Muscle layer of duodenum (tissue), 2 donors: ENCODE data around the gene OTOP1.
"Not testable (repeated sequence)": the region's sequence is repeated elsewhere in the genome, so short reads cannot be mapped to it uniquely, and the experiment has no call there.

Experiments used
- H3K27ac ChIP-seq: one replicate; pipeline ENCODE4 v1.7.0; 2013; ENCODE audit warnings: mild to moderate bottlenecking, low read length
- H3K27me3 ChIP-seq: one replicate; pipeline ENCODE4 v1.7.0; 2013; ENCODE audit warnings: low read depth, mild to moderate bottlenecking, control low read depth, low read length
- H3K36me3 ChIP-seq, 2 donors: one replicate each; pipeline ENCODE4 v1.7.0; 2013; ENCODE audit warnings: low read length in 2 of 2, control low read depth in 1 of 2, mild to moderate bottlenecking in 1 of 2; ENCODE audit not compliant: insufficient read depth in 2 of 2, control insufficient read depth in 1 of 2
- H3K4me1 ChIP-seq, 2 donors: one replicate each; pipeline ENCODE4 v1.7.0; 2013; ENCODE audit warnings: low read length in 2 of 2, mild to moderate bottlenecking in 2 of 2, control low read depth in 1 of 2, moderate library complexity in 1 of 2; ENCODE audit not compliant: insufficient read depth in 2 of 2, control insufficient read depth in 1 of 2
- H3K4me3 ChIP-seq, 2 donors: one replicate each; pipeline ENCODE4 v1.7.0; 2013; ENCODE audit warnings: low read length in 2 of 2, low read depth in 1 of 2, mild to moderate bottlenecking in 1 of 2
- H3K9me3 ChIP-seq, 2 donors: one replicate each; pipeline ENCODE4 v1.7.0; 2013; ENCODE audit warnings: low read length in 2 of 2, control low read depth in 1 of 2, mild to moderate bottlenecking in 1 of 2; ENCODE audit not compliant: control insufficient read depth in 1 of 2
- donor health status: healthy.

The OTOP1 gene

DNA sequence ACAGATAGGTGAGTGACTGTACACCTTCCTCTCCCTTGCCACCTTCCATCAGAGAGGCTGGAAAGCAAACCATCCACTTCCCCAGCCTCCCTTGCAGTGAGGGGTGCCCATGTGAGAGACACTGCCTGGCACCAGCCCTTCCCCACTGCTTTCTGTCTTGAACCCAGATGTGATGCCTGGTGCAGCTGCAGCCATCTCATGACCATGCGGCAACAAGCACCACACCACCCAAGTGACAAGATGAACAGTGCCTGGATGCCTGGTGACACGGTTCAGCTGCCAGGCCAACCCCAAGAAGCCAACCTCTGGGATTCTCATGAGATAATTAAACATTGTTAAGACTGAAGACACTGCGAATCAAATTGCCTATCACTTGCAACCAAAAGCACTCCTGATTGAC, 31.4 kb downstream of the OTOP1 start:
- Histone ChIP-seq H3K27ac (no peak overlapping the region), H3K36me3 (no peaks in the 10 kb centered on the region), H3K4me3 (no peak overlapping the region), H3K4me1 (no peaks in the 10 kb centered on the region), H3K27me3 (no peaks in the 10 kb centered on the region), H3K9me3 (no peaks in the 10 kb centered on the region)

GRCh38 chr4:4188557-4188956, 38.2 kb downstream of the OTOP1 start:
- H3K4me3 ChIP-seq, H3K9me3 ChIP-seq, H3K36me3 ChIP-seq, H3K4me1 ChIP-seq, H3K27ac ChIP-seq, H3K27me3 ChIP-seq: not testable (repeated sequence)

GRCh38 chr4:4185528-4185927, 41.2 kb downstream of the OTOP1 start:
- Histone ChIP-seq H3K36me3 (no peaks in the 10 kb centered on the region), H3K9me3 (no peaks in the 10 kb centered on the region), H3K27me3 (no peaks in the 10 kb centered on the region), H3K4me1 (no peaks in the 10 kb centered on the region), H3K27ac (no peak overlapping the region), H3K4me3 (no peak overlapping the region)

DNA sequence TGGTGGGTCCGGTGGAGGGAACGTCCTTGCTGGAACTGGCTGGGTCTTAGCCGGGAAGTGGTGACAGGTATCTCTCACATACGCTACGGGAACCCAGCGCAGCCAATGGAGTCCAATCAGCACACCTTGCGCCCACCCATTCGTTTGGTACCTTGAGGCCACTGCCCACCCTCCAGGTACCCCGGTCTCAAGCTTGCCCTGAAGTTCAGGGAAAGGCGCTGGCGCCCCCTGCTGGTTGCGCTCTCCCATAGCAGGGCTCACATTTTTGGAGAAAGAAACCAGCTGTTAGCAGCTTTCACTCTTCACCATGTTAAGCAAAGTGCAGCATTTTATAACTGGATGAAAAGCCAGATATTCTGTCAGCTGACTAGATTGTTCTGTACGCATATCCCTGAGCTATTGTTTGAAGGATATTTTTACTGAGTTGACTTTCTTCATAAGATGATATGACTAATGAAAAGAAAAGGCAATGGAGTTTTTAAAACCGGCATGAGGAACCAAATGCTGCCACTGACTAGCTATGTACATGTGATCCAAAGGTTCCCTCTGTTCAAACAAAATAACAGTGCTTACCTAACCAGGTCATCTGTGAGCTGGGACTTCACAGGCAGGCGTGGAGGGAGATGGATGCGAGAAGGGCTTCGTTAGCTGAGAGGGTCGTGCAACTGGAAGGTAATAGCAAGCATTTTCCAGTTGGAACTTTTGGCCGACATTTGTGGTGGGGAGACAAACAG, 43.7 kb downstream of the OTOP1 start:
- Histone ChIP-seq H3K4me1 (no peaks in the 10 kb centered on the region), H3K36me3 (no peaks in the 10 kb centered on the region), H3K27ac (no peak overlapping the region), H3K4me3 (no peak overlapping the region), H3K27me3 (no peaks in the 10 kb centered on the region), H3K9me3 (no peaks in the 10 kb centered on the region)

GRCh38 chr4:4170596-4171150, 56.1 kb downstream of the OTOP1 start:
- no peak overlapping the region for H3K27ac ChIP-seq
- H3K9me3 ChIP-seq: no peaks in the 10 kb centered on the region
- no peaks in the 10 kb centered on the region for H3K27me3 ChIP-seq
- H3K36me3 ChIP-seq: no peaks in the 10 kb centered on the region
- no peaks in the 10 kb centered on the region for H3K4me1 ChIP-seq
- H3K4me3 ChIP-seq: no peak overlapping the region

DNA sequence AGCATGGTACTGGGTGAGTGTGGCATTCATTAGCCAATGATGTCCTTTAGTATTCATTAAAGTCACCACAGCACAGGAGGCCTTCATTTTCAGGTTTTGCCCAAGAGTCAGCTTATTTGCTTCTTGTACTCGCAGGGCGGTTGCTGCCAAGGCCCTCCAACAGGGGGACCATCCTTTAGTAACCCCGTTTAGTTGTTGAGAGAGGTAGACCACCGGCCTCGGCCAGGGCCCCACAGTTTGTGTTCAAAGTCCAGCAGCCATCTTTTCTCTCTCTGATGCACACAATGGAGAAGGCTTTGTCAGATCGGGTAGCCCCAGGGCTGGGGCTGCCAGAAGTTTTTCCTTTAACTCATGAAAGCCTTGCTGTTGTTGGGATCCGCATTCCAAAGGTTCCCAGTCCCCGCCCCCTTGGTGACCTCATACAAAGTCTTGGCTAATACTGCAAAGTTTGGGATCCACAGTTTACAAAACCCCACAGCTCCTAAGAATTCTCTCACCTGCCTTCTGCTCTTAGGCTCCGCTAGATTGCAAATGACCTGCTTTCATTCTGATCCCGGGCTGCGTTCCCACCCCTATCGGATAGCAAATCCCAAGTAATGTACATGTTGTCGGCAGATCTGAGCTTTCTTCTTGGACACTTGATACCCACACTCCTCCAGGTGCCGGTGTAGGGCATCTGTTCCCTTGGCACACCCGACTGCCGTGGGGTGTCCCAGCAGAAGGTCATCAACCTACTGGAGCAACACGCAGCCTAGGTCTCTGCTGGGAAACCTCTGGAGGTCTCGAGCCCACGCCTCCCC, 58.5 kb downstream of the OTOP1 start:
- not testable (repeated sequence) for H3K27ac ChIP-seq, H3K4me1 ChIP-seq, H3K4me3 ChIP-seq, H3K9me3 ChIP-seq, H3K36me3 ChIP-seq, H3K27me3 ChIP-seq

DNA sequence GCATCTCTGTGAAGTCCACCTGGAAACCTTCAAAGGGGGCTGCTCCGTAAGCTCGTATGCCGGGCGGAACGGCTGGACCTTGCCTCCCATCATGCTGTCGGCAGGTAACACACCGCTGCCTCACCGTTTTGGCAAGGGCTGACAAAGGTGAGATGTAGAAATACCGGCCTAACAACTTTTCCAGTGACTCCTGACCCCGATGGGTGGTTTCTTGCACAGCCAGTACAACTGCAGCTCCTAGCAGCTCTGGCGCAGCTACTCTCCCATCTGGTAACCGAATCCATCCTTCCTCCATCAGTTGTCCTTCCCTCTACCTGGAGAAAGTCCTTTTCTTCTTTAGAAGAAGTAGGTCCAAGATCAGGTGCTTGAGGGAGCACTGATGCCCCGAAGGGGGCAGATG, 59.7 kb downstream of the OTOP1 start:
- H3K4me1 ChIP-seq, H3K36me3 ChIP-seq: not testable (repeated sequence)

DNA sequence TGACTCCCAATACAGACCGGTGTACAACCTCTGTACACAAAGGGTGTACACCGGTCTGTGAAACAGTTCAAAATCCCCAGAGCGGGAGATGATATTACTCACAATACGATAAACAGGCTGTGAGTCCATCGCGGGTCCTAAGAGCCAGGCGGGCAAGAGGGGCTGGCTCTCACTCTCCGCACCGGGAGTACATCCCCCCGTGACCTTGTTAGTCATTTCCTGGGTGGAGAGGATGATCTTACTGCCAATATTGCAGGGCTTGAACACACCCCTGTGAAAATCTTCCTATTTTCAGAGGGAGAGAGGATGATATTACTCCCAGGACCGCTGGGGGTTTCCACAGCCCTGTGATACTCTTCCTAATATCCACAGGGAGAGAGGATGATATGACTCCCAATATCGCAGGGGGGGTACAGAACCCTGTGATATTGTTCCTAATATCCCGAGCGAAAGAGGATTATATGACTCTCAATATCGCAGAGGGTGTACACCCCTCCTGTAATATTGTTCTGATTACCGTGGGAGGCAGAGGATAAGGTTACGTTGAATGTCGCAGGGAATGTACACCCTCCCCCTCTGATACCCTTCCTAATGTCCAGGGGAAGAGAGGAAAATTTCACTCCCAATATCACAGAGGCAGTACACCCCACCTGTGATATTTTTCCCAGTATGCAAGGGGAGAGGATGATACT, 60.9 kb downstream of the OTOP1 start:
- H3K4me3 ChIP-seq, H3K27ac ChIP-seq, H3K9me3 ChIP-seq, H3K27me3 ChIP-seq, H3K4me1 ChIP-seq, H3K36me3 ChIP-seq: not testable (repeated sequence)

More for the DNA sequence above, 59.7 kb downstream of the OTOP1 start:
- H3K9me3 ChIP-seq, H3K27ac ChIP-seq, H3K27me3 ChIP-seq, H3K4me3 ChIP-seq: not testable (repeated sequence)

GRCh38 chr4:4164532-4165173, 62.1 kb downstream of the OTOP1 start:
- H3K9me3 ChIP-seq, H3K36me3 ChIP-seq, H3K27me3 ChIP-seq, H3K27ac ChIP-seq, H3K4me1 ChIP-seq, H3K4me3 ChIP-seq: not testable (repeated sequence)

DNA sequence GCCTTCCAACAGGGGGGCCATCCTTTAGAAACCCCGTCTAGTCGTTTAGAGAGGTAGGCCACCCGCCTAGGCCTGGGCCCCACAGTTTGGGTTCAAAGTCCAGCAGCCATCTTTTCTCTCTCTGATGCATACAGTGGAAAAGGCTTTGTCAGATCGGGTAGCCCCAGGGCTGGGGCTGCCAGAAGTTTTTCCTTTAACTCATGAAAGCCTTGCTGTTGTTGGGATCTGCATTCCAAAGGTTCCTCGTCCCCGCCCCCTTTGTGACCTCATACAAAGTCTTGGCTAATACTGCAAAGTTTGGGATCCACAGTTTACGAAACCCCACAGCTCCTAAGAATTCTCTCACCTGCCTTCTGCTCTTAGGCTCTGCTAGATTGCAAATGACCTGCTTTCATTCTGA, 64.5 kb downstream of the OTOP1 start:
- H3K36me3 ChIP-seq, H3K27me3 ChIP-seq, H3K4me3 ChIP-seq, H3K27ac ChIP-seq, H3K9me3 ChIP-seq, H3K4me1 ChIP-seq: not testable (repeated sequence)
